Effector memory CD4-positive, alpha-beta T cell (primary cell): Measurements from ENCODE around the gene CLEC2L.

Experiments
- DNase-seq, 3 donors: peaks; one replicate each; pipeline ENCODE4 v3.0.0-alpha.2; 2020
- H3K27ac ChIP-seq: 2 replicates; pipeline ENCODE4 v1.7.0; 2013; ENCODE audit warnings: mild to moderate bottlenecking, low read length, moderate library complexity; ENCODE audit not compliant: insufficient read depth, poor library complexity, severe bottlenecking
- H3K27me3 ChIP-seq: replicated peaks from 2 replicates; pipeline ENCODE4 v1.7.0; 2013; ENCODE audit warnings: mild to moderate bottlenecking, low read length; ENCODE audit not compliant: insufficient read depth, control insufficient read depth, poor library complexity, severe bottlenecking
- H3K36me3 ChIP-seq: 2 replicates; pipeline ENCODE4 v1.7.0; 2013; ENCODE audit warnings: mild to moderate bottlenecking, low read length, moderate library complexity; ENCODE audit not compliant: control insufficient read depth, insufficient read depth
- H3K4me1 ChIP-seq: 2 replicates; pipeline ENCODE4 v1.7.0; 2013; ENCODE audit warnings: low read length, mild to moderate bottlenecking; ENCODE audit not compliant: control insufficient read depth, insufficient read depth, poor library complexity, severe bottlenecking
- H3K4me3 ChIP-seq: 2 replicates; pipeline ENCODE4 v1.7.0; 2013; ENCODE audit warnings: low read length, low read depth, mild to moderate bottlenecking; ENCODE audit not compliant: insufficient read depth, poor library complexity, severe bottlenecking
- H3K9me3 ChIP-seq: 2 replicates; pipeline ENCODE4 v1.7.0; 2013; ENCODE audit warnings: mild to moderate bottlenecking, low read length, moderate library complexity; ENCODE audit not compliant: control insufficient read depth

Gene CLEC2L

GRCh38 chr7:139515266-139515665 lies 8.2 kb upstream of the CLEC2L start:
- H3K9me3 ChIP-seq: no peaks in the 10 kb centered on the region
- H3K27ac ChIP-seq: no peak overlapping the region
- H3K4me3 ChIP-seq: no peak overlapping the region
- no peaks in the 10 kb centered on the region for H3K27me3 ChIP-seq
- no peaks in the 10 kb centered on the region for H3K36me3 ChIP-seq
- DNase-seq: no peak
- no peaks in the 10 kb centered on the region for H3K4me1 ChIP-seq

GRCh38 chr7:139521439-139521838 lies 2.0 kb upstream of the CLEC2L start:
- Histone ChIP-seq H3K9me3 (no peaks in the 10 kb centered on the region), H3K27me3 (peaks cover 6% of the 10 kb centered on the region), H3K4me3 (no peak overlapping the region), H3K4me1 (no peaks in the 10 kb centered on the region), H3K27ac (no peak overlapping the region), H3K36me3 (no peaks in the 10 kb centered on the region)
- DNase-seq: no peak

DNA sequence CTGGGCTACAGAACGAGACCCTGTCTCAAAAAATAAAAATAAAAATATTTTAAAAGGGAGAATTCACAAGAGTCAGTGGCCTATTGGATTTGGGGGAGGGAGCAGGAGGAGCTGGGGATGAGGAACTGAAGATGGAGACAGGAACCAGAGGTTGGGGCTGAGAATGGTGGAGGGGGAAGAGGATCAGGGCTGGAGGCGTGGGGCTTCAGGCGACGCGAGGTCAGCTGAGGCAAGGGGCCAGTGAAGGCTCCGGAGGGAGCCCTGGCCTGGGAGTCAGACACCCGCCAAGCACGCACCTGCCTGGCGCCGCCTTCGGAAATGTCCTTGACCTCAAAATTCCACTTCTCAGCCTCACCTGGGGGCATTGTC lies 671 bp upstream of the CLEC2L start:
- Histone ChIP-seq H3K9me3 (no peaks in the 10 kb centered on the region), H3K4me1 (no peaks in the 10 kb centered on the region), H3K27ac (no peak overlapping the region), H3K36me3 (no peaks in the 10 kb centered on the region), H3K27me3 (peaks cover 6% of the 10 kb centered on the region), H3K4me3 (no peak overlapping the region)
- DNase-seq: no peak

DNA sequence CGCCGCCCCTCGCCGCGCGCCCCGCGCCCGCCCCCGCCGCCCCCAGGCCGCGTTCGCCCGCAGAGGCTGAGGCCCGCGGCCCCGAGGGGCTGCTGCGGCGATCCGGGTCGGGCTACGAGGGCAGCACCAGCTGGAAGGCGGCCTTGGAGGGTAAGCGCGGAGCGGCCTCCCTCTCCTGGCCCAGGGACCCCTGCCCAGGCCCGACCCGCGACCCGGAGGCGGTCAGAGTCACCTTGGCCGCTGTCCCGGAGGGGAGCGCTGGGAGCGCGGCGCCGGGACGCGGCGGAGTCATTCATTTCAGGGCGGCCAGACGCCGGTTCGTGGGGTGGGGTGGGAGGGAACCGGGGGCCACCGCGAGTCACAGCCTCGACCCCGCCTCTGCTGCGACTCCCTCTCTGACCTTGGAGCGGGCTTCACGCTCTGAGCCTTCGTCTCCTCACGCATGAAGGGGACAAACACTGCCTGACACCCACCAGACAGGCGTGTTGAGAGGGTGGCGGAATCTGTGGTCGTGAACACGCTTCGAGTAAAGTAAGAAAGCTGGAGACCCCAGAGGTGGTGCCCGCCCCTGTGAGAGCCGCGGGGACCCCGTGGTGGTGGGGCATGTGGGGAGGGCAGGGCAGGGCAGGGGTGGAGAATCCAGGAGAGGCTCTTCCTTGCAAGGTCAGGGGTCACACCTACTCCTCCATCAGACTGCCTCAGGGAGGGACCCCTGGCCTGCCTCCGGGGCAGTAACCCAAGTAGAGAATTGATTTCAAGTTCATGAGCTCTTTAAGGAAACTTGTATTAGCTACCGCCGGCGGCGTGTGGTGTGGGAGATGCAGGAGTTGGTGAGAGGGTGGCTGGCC lies 707 bp downstream of the CLEC2L start:
- no peak overlapping the region for H3K4me3 ChIP-seq
- H3K27me3 ChIP-seq: peaks cover 6% of the 10 kb centered on the region

GRCh38 chr7:139525239-139525638 lies 1.8 kb downstream of the CLEC2L start:
- no peak for DNase-seq

More for the DNA sequence above, 707 bp downstream of the CLEC2L start:
- no peak overlapping the region for H3K27ac ChIP-seq
- no peaks in the 10 kb centered on the region for H3K9me3 ChIP-seq
- no peaks in the 10 kb centered on the region for H3K36me3 ChIP-seq
- DNase-seq: no peak
- no peaks in the 10 kb centered on the region for H3K4me1 ChIP-seq

DNA sequence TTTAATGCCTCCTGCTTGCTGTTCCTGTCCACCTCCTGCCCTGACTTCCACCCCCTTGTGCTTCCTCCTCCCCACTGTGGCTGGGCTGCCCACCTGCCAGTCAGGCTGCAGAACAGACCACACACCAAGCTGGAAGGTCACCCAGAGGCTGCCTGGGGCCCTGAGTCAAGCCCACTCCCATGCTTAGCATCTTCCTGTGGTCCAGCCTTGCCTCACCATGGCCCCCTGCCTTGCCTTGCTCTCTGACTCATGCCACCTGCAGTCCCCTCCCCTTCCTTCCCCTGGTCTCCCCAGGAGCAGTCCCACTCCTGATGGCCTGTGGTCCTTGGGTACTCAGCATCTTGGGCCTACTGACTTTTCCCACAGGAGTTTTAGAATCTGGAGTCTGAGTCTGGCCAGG lies 2.3 kb downstream of the CLEC2L start:
- Histone ChIP-seq H3K36me3 (no peaks in the 10 kb centered on the region), H3K27me3 (peaks cover 6% of the 10 kb centered on the region), H3K27ac (no peak overlapping the region), H3K9me3 (no peaks in the 10 kb centered on the region), H3K4me3 (no peak overlapping the region), H3K4me1 (no peaks in the 10 kb centered on the region)
- no peak for DNase-seq

More at GRCh38 chr7:139525239-139525638, 1.8 kb downstream of the CLEC2L start:
- Histone ChIP-seq H3K4me3 (no peak overlapping the region), H3K4me1 (no peaks in the 10 kb centered on the region), H3K27me3 (peaks cover 6% of the 10 kb centered on the region), H3K27ac (no peak overlapping the region), H3K36me3 (no peaks in the 10 kb centered on the region), H3K9me3 (no peaks in the 10 kb centered on the region)

DNA sequence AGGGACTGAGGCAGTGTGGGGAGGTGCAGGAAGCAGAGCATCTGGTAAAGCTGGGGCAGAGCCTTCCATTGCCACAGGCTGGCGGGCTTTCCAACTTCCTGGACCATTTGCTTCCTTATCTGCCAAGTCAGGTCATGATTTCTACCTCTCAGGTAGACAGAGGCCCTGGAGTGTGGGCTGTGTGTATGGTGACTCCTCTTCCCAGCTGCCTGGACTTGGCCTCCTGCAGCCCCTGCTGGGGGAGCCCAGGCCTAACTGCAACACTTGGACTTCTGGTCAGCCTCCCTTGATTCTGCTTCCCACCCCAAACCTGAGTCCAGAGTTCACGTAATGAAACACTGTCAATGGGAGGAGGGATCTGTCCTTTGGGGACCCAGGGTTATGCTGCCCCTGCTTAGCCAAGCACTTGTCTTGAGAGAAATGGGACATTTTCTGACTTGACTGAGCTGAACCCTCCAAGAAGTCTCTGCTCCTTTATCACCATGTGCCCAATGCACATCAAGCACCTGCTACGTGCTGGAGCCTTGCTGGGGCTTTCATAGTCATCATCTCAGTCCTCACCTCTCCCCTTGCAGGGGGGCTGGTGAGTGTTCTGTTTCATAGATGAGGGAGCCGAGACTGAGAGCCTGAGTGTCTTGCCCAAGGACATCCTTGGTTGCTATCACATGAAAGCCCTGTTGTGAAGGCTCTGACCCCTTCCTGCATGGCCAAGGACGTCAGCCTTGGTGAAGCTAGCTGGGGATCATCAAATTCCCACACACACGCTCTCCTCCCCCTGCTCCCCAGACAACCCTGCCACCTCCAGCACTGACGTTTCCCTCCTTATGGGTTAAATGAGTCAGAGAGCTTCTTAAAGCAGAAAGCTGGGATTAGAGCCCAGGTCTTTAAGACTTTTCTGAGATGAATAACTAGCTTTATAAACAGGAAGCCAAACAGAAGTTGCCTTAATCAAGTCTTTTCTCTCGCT lies 3.4 kb downstream of the CLEC2L start:
- H3K27me3 ChIP-seq: peaks cover 6% of the 10 kb centered on the region
- H3K9me3 ChIP-seq: no peaks in the 10 kb centered on the region
- no peak overlapping the region for H3K27ac ChIP-seq
- no peaks in the 10 kb centered on the region for H3K36me3 ChIP-seq
- no peaks in the 10 kb centered on the region for H3K4me1 ChIP-seq
- H3K4me3 ChIP-seq: no peak overlapping the region
- no peak for DNase-seq

GRCh38 chr7:139531094-139531493 lies 7.6 kb downstream of the CLEC2L start:
- H3K27me3 ChIP-seq: no peaks in the 10 kb centered on the region
- no peak for DNase-seq

DNA sequence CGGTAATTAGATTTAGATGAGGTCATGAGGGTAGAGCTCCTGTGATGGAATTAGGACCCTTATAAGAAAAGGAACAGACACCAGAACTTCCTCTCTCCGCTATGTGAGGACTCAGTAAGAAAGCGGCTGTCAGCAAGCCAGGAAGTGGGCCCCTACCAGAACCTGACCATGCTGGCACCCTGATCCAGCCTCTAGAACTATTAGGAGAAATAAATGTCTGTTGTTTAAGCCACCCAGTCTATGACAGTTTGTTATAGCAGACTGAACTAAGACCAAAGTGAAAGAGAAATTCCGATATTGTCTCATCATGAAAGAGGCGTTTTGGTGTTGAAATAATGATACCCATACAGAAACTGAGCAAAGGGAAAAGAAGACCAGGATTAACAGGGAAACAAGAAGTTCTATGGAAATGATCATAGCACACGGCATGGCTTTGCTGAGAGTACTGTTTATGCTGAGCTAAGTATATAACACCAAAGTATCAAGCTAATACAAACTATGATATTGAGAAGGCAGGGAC lies 9.2 kb downstream of the CLEC2L start:
- Histone ChIP-seq H3K36me3 (no peaks in the 10 kb centered on the region), H3K9me3 (no peaks in the 10 kb centered on the region), H3K27ac (no peak overlapping the region), H3K4me3 (no peak overlapping the region), H3K27me3 (no peaks in the 10 kb centered on the region), H3K4me1 (no peaks in the 10 kb centered on the region)
- DNase-seq: no peak

More at GRCh38 chr7:139531094-139531493, 7.6 kb downstream of the CLEC2L start:
- Histone ChIP-seq H3K9me3 (no peaks in the 10 kb centered on the region), H3K4me1 (no peaks in the 10 kb centered on the region), H3K4me3 (no peak overlapping the region), H3K27ac (no peak overlapping the region), H3K36me3 (no peaks in the 10 kb centered on the region)
